GM19438 (cell line): ENCODE measurements around the gene TMEM62.

ENCODE experiments used
- ATAC-seq: cut with Tn5 transposase; IDR thresholded peaks from one replicate; pipeline ENCODE4 v1.9.1; 2021; ENCODE audit warnings: low read depth; ENCODE audit not compliant: unreplicated experiment

TMEM62 gene

DNA sequence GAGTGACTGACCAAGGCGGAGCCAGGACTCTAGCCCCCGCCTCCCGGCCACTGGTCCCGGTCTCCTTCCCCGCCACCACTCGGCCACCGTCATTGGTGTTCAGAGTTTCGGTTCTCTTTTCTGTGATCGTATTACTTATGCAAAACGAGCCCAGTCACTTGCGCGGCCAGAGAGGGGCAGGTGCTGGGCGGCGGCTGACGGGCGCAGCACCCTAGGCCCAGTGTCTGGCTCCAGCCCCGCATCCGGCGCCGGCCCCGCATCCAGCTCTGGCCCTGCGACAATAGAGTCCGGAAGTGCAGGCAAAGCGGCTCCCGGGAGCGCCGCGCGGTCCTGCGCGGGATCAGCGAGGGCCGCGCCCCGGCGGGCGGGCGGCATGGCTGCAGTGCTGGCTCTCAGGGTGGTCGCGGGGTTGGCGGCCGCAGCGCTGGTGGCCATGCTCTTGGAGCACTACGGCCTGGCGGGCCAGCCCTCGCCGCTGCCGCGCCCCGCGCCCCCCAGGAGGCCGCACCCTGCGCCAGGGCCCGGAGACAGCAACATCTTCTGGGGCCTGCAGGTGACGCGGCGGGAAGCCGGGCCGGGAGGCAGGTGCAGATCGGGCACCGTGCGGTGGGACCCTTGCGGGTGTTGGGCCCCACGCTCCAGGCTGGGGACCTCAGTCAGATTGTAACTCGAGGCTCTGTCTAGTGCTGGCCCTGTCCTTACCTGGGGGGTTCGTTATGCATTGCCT is at the start of gene TMEM62:
TMEM62 (plus strand) TSS at position 157 of the 727 bp plus-strand sequence; CDS start at position 374, 217 bp downstream.
- ATAC-seq, result peak; percentile 94

- ATAC-seq, result no peak
Observed at GRCh38 chr15:43085921-43086320, 47.5 kb upstream of the TMEM62 start.

- ATAC-seq, result no peak
Observed at GRCh38 chr15:43086551-43086950, 46.8 kb upstream of the TMEM62 start.

DNA sequence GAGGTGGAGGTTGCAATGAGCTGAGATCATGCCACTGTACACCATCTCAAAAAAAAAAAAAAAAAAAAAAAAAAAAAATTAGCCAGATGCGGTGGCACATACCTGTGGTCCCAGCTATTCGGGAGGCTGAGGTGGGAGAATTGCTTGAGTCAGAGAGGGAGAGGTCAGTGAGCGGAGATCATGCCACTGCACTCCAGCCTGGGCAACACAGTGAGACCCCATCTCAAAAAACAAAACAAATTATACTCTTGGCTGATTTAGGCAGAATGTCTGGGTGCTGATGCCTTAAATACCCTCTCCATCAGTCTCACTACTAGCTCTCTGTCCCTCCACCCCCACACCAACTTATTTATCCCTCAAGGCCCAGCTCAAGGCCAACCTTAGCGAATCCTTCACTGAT is 41.5 kb upstream of the TMEM62 start:
- ATAC-seq, result no peak

DNA sequence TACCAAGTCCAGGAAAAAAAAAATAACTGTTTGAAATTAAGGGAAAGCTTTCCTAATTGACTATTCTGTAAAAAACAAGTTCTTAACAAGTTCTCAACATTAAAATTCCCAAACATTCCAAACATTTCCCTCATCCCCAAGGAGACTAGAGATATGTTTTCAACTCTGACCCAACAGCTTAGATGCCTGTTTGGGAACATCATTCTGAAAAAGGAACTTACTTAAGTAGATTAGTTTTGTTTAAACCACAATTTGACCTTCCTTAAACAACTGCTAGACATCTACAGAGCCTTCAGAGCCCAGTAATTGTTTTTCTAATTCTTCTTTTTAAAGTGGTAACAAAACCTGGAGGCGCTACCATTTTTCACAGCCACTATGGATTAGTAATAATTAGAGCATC is 40.4 kb upstream of the TMEM62 start:
- ATAC-seq, result no peak

DNA sequence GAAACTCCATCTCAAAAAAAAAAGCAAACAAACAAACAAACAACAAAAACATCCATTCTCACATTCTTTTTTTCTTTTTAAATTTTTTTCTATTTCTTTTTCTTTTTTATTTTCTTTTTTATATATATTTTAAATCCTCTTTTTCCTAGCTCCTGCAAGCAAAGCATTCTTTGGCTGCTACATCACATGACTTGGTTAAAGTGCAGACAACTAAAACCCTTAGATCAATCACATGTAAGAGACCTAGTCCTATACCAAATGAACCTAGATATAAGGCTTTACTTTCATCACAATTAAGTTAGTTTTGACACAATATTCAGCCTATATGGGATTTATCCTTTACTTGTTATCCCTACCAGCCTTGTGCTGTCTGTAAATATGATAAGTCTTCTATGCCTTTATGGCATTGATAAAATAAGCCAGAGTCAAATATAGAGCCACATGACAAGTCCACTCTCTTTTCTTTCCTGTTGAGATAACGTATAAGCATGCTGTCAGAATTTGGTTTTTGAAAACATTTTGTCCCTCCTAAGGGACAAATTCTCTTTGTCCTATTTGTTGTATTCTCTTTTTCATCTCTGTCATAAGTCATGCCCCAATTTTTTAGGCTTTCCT is 38.9 kb upstream of the TMEM62 start:
- ATAC-seq, result no peak

GRCh38 chr15:43095243-43095642 is 38.1 kb upstream of the TMEM62 start:
- no peak for ATAC-seq

GRCh38 chr15:43095708-43096347 is 37.6 kb upstream of the TMEM62 start:
- ATAC-seq, result no peak

- ATAC-seq, result no peak
Observed at GRCh38 chr15:43096411-43096810, 37.0 kb upstream of the TMEM62 start.

DNA sequence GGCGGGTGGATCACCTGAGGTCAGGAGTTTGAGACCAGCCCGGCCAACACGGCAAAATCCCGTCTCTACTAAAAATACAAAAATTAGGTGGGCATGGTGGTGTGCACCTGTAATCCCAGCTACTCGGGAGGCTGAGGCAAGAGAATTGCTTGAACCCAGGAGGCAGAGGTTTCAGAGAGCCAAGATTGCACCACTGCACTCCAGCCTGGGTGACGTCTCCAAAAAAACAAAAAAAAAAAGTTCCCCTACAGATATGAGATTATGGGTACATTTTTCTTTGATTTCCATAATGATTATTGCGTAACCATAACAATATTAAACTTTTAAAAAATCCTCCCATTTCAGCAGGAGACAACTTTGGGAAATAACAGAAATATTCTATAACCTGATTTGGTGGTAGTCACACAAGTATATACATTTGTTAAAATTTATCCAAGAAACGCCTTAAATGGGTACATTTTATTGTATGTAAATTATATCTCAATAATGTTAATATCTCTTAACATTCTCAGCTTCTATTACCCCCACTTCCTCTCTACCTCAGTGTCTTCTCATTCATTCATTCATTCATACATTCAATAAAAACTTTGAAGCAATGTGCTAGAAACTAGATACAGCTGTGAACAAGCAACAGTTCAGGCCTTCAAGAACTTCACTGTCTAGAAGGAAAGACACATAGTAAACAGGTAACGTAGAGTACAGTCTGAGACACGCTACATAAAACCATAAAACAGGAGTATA is 34.1 kb upstream of the TMEM62 start:
- no peak for ATAC-seq

- ATAC-seq, result no peak
Observed at GRCh38 chr15:43100971-43101370, 32.4 kb upstream of the TMEM62 start.

- ATAC-seq, result no peak
Observed at GRCh38 chr15:43102187-43102586, 31.2 kb upstream of the TMEM62 start.

DNA sequence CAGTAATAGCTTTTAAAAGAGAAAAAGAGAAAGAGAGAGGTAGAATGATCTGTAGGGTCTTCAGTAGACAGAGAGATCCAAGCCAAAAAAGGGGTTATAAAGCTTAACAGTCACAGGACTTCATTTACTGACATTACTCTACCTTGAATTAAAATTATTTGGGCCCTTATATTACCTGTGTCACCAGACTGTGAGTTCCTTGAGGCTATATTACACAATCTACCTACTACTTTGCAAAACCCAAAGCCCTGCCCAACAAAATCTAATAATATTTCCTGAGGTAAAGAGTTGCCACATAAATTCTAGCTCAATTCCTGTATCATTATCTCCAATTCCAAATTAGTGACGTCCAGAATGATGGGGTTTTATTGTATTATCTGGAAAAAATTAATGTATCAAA is 29.5 kb upstream of the TMEM62 start:
- ATAC-seq, result no peak

DNA sequence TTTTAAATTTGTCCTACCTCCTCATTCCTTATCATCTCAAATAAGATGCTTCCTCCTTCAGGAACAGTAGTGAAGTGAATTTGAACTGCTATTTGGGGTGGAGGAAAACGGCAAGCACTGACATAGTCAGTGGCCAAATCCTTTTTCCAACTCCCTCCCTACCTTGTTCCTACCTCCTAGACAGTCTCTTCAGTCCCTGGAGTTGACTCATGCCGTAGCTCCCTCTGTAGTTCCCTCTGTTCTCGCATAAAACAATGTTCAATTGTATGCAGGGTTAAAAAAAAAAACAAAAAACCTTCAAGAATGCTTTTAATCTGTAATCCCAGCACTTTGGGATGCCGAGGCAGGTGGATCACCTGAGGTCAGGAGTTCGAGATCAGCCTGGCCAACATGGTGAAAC is 29.0 kb upstream of the TMEM62 start:
- ATAC-seq, result no peak

DNA sequence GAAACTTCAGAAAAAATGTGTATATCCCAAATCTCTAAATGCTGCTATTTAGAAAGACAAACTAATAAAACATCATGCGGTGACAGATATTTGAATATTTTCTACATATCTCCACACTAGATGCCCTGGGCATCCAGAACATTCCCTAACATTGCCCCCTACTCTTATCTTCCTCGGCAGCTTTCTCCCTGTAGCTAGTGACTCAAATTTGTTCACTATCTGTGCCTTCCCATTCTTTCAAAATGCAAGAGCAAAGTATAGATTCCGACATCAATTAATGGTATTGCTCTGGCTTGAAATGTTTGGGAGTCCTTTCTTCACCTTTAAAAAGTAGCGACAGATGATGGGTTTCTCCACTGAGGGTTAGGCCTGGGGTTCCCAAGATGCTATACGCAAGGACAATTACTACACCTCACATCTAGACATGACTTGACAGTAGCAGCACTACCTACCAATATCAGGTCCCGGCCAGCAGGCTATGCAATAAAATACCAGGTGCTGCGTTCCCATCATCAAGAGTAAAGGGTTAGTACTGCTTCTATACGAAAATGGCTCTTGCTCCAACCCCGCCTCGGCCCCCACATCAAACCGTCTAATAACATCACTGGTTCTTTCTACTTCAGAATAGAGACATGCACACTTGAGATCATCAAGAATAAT is 28.2 kb upstream of the TMEM62 start:
- ATAC-seq, result no peak

DNA sequence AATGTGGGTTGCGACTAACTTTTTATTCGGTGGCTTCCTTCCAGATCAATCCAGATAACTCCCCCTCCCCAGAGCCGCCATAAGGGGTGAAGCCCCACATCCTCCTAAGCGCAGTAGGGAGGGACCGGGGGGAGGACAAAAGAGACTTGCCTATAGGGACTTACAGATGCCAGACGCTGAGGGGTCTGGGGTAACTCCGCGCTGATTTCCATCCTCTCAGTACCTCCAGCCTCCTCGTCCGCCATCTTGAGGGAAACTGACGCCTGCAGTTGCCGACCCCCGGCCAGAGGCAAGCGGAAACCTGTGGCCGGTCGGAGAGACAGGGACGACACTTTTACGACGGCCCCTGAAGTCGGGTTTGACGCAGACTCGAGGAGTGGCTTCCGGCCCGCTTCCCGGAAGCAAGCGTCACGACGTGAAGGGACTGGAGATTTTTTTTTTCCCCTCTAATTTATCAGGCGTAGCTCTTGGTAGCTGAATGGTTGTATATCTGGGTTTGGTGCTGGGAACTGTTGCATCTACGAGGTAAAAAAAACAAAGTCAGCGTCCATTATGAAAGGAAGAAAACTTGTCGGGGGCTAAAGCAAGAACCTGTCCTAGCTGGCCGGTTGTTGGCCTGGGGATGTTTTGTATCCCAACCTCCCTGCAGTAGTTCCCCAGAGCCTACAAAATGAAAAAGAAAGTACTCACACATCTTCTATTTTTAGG is 27.5 kb upstream of the TMEM62 start, which contains the start of gene UBR1:
UBR1 (minus strand) TSS at position 261 of the 708 bp plus-strand sequence; CDS start at position 245, 16 bp downstream.
- peak; percentile 90 for ATAC-seq

GRCh38 chr15:43106486-43106829 is 26.9 kb upstream of the TMEM62 start:
- no peak for ATAC-seq

GRCh38 chr15:43107751-43108150 is 25.6 kb upstream of the TMEM62 start:
- no peak for ATAC-seq

GRCh38 chr15:43111354-43111753 is 22.0 kb upstream of the TMEM62 start:
- no peak for ATAC-seq

GRCh38 chr15:43118286-43118685 is 15.1 kb upstream of the TMEM62 start:
- ATAC-seq, result no peak
